GM18951 (cell line): ENCODE data around the gene TMEM242.

Experiments used
- POLR2A ChIP-seq: IDR thresholded peaks from 4 replicates; pipeline ENCODE4 v1.6.1; 2011; ENCODE audit warnings: mild to moderate bottlenecking; ENCODE audit not compliant: insufficient read length, insufficient read depth; ENCODE audit errors: extremely low read depth
- in situ Hi-C: fragments of 300-500 bp; cut with MboI; formaldehyde crosslinking; loops from one replicate; pipeline ENCODE4 v1.12.0; 2022; ENCODE audit warnings: low sequenced_read_pairs, mixed read lengths, inconsistent platforms; ENCODE audit not compliant: unreplicated experiment

Gene TMEM242

GRCh38 chr6:157274471-157275226 is 48.7 kb downstream of the TMEM242 start:
- in situ Hi-C loops = no loop called here
- no peak for TF ChIP-seq POLR2A

- TF ChIP-seq POLR2A = no peak
- in situ Hi-C loops = no loop called here
Measured at GRCh38 chr6:157273756-157274470, 49.4 kb downstream of the TMEM242 start.

GRCh38 chr6:157272866-157273755 is 50.2 kb downstream of the TMEM242 start:
- no peak for TF ChIP-seq POLR2A
- in situ Hi-C loops = no loop called here

- in situ Hi-C loops = no loop called here
- no peak for TF ChIP-seq POLR2A
Measured at GRCh38 chr6:157272372-157272771, 50.9 kb downstream of the TMEM242 start.

- TF ChIP-seq POLR2A = no peak
Measured at GRCh38 chr6:157271911-157272310, 51.4 kb downstream of the TMEM242 start.

GRCh38 chr6:157271441-157271840 is 51.9 kb downstream of the TMEM242 start:
- in situ Hi-C loops = no loop called here
- no peak for TF ChIP-seq POLR2A

More at GRCh38 chr6:157271911-157272310, 51.4 kb downstream of the TMEM242 start:
- in situ Hi-C loops = no loop called here

- in situ Hi-C loops = no loop called here
- TF ChIP-seq POLR2A = no peak
Measured at GRCh38 chr6:157270916-157271315, 52.4 kb downstream of the TMEM242 start.

- in situ Hi-C loops = no loop called here
- no peak for TF ChIP-seq POLR2A
Measured at GRCh38 chr6:157270308-157270707, 53.0 kb downstream of the TMEM242 start.

- in situ Hi-C loops = no loop called here
- no peak for TF ChIP-seq POLR2A
Measured at GRCh38 chr6:157269261-157269794, 54.0 kb downstream of the TMEM242 start.

GRCh38 chr6:157268835-157269234 is 54.5 kb downstream of the TMEM242 start:
- in situ Hi-C loops = no loop called here
- TF ChIP-seq POLR2A = no peak

- no peak for TF ChIP-seq POLR2A
- in situ Hi-C loops = no loop called here
Measured at GRCh38 chr6:157268396-157268795, 54.9 kb downstream of the TMEM242 start.

GRCh38 chr6:157267654-157268053 is 55.7 kb downstream of the TMEM242 start:
- no peak for TF ChIP-seq POLR2A
- in situ Hi-C loops = no loop called here

- no peak for TF ChIP-seq POLR2A
Measured at GRCh38 chr6:157267109-157267611, 56.2 kb downstream of the TMEM242 start.

More at GRCh38 chr6:157267109-157267611, 56.2 kb downstream of the TMEM242 start:
- in situ Hi-C loops = no loop called here
